Stomach (tissue), 4 donors: Measurements from ENCODE around the gene KLF13.

Experiments used
- CTCF ChIP-seq, 7 experiments: fragments of 450-650 bp in 4 of 7; fragments of 200-600 bp in 3 of 7; sonication (generic) in 3 of 7; IDR thresholded peaks; one replicate each; pipeline ENCODE4 v1.5.1; 2016 to 2019; ENCODE audit warnings: antibody characterized with exemption in 7 of 7, control low read depth in 2 of 7, mild to moderate bottlenecking in 1 of 7
- POLR2A ChIP-seq, 4 donors: fragments of 450-650 bp; IDR thresholded peaks; one replicate each; pipeline ENCODE4 v1.6.1; 2016; ENCODE audit warnings: antibody characterized with exemption in 4 of 4, control low read depth in 2 of 4, mild to moderate bottlenecking in 1 of 4, moderate library complexity in 1 of 4
- POLR2AphosphoS5 ChIP-seq, 3 donors: sonication (generic); formaldehyde crosslinking; IDR thresholded peaks; one replicate each; pipeline ENCODE4 v1.6.1; 2016; ENCODE audit warnings: antibody characterized with exemption in 3 of 3

GRCh38 chr15:31280046-31280830 is 46.4 kb upstream of the KLF13 start:
- no peak for TF ChIP-seq CTCF (IDR thresholded peaks at IDR 0.05)
- TF ChIP-seq POLR2A (IDR thresholded peaks at IDR 0.05): no peak
- TF ChIP-seq POLR2AphosphoS5 (IDR thresholded peaks at IDR 0.05): no peak
